Measurements from ENCODE around the gene BAIAP2L1.

The BAIAP2L1 gene

DNA sequence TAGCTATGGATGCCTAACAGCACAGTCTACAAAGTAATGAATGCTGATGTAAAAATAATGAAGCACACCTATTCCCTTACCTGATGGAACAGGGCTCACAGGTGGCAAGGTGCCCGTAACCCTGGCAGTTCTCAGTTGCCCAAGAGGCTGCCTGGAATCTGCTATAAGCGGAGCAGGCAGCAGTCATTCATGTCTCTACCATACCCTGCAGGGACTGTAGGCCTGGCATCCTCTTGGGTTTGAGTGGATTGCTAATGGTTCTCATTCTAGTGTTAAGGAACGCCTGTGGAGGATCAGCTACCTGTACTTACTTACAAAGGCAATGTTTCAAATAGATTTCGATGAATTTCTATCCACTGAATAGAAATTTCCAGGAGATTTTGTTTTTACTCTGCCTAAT lies 38.4 kb downstream of the BAIAP2L1 start:
- no peak for DNase-seq (ENCODE audit: low spot score)
- TF ChIP-seq, protein P1, sequence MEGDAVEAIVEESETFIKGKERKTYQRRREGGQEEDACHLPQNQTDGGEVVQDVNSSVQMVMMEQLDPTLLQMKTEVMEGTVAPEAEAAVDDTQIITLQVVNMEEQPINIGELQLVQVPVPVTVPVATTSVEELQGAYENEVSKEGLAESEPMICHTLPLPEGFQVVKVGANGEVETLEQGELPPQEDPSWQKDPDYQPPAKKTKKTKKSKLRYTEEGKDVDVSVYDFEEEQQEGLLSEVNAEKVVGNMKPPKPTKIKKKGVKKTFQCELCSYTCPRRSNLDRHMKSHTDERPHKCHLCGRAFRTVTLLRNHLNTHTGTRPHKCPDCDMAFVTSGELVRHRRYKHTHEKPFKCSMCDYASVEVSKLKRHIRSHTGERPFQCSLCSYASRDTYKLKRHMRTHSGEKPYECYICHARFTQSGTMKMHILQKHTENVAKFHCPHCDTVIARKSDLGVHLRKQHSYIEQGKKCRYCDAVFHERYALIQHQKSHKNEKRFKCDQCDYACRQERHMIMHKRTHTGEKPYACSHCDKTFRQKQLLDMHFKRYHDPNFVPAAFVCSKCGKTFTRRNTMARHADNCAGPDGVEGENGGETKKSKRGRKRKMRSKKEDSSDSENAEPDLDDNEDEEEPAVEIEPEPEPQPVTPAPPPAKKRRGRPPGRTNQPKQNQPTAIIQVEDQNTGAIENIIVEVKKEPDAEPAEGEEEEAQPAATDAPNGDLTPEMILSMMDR (IDR thresholded peaks at IDR 0.05; ENCODE audit: extremely low read depth, missing control alignments), result no peak

DNA sequence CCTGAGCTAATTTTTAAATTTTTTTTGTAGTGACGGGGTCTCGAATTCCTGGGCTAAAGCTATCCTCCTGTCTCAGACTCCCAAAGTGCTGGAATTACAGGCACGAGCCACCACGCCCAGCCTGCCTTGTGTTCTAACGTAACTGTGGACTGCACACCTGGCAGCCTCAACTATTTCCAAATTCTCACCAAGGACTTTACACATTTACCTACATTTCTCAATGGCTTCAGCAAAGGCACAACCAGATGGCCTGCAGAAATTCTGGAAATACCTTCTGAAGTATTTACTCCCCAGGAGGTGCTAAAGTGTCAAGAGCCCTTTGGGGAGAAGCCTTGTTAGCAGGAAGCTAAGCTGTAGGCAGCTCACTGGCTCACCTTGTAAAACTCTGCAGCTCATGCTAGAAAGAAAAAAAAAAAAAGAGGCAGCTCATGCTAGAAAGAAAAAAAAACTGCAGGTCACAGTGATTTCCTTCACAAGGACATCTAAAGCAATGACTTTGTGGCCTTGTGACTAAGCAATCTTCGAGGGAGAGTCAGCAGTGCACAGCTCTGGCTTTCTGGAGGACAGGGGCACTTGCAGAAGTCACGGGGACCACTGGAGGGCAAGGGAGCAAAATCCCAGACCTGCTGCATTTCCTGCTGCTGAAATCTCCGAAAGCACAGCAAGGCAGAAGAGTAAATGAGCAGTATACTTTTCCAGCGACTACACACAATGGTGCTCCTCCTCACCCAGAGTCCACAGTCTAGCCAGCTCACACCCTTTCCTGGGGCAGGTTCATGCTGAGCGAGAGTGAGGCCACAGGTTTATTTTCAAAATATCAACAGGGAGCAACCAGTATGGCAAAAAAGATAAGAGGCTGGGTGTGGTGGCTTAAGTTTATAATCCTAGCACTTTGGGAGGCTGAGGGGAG lies 40.4 kb downstream of the BAIAP2L1 start:
- no peak for DNase-seq (ENCODE audit: low spot score)
- TF ChIP-seq, protein P1 (IDR thresholded peaks at IDR 0.05; ENCODE audit: extremely low read depth, missing control alignments), result no peak

DNA sequence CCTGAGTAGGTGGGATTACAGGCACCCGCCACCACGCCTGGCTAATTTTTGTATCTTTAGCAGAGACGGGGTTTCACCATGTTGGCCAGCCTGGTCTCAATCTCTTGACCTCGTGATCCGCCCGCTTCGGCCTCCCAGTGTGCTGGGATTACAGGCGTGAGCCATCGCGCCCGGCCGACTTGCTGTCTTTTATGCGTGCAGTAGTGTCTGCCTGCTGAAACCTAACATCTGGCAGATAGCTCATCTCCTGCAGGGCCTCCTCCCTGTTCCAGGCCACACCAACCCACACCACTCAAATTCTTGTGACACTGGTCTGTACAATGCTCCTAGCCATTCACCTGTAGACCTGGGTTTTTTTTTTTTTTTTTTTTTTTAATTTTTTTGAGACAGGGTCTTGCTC lies 41.5 kb downstream of the BAIAP2L1 start:
- no peak for DNase-seq (ENCODE audit: low spot score)
- TF ChIP-seq, protein P1 (IDR thresholded peaks at IDR 0.05; ENCODE audit: extremely low read depth, missing control alignments), result no peak

DNA sequence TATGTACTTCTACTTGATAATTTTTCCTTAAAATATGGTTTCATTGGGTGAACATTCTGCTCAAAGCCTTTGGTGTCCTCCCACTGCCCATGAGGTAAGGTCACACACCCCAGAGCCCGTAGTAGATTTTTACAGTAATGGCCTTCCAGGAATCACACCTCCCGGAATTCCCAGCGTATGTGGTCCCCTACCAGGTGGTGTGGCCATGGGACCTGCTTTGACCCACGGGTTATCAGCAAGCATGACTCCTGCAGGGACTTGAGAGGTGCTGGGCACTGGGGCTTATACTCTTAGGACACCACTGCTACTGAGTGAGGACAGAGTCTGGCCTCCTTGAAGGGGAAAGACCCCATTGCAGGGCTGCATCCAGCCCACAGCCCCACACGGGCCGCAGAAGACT lies 42.2 kb downstream of the BAIAP2L1 start:
- TF ChIP-seq, protein P1 (IDR thresholded peaks at IDR 0.05; ENCODE audit: extremely low read depth, missing control alignments), result no peak
- no peak for DNase-seq (ENCODE audit: low spot score)

DNA sequence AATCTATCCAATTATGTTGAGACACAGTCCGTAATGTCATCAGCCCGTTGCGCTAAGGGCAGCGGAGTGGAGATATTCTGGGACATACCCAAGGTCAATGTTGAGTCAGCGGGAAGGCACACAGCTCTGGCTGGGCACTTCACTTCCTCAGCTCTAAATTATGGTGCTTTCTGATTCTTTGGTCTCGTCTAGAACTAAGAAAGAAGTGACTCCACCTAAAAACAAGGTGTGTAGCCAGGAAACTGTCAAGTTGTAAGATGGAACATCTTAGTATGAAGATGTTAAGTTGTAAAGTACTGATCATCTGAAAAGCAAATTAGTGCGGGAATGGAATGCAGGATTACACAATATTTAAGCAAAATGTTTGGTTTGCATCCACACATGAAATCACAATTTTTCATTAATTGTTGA lies 43.1 kb downstream of the BAIAP2L1 start:
- TF ChIP-seq, protein P1 (IDR thresholded peaks at IDR 0.05; ENCODE audit: extremely low read depth, missing control alignments), result no peak
- DNase-seq (ENCODE audit: low spot score), result no peak

DNA sequence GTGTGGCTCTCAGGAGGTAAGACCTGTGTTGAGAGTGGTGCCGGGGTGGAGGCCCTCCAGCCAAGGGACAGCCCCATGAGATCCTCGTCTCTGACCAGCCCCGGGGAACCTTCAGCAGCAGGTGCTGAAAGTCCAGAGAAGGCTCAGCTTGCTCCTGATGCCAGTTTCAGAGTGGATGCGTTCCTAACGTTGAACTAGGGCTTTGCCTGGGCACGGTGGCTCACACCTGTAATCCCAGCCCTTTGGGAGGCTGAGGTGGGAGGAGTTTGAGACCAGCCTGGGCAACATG lies 45.7 kb downstream of the BAIAP2L1 start:
- TF ChIP-seq, protein P1 (IDR thresholded peaks at IDR 0.05; ENCODE audit: extremely low read depth, missing control alignments), result no peak
- no peak for DNase-seq (ENCODE audit: low spot score)

DNA sequence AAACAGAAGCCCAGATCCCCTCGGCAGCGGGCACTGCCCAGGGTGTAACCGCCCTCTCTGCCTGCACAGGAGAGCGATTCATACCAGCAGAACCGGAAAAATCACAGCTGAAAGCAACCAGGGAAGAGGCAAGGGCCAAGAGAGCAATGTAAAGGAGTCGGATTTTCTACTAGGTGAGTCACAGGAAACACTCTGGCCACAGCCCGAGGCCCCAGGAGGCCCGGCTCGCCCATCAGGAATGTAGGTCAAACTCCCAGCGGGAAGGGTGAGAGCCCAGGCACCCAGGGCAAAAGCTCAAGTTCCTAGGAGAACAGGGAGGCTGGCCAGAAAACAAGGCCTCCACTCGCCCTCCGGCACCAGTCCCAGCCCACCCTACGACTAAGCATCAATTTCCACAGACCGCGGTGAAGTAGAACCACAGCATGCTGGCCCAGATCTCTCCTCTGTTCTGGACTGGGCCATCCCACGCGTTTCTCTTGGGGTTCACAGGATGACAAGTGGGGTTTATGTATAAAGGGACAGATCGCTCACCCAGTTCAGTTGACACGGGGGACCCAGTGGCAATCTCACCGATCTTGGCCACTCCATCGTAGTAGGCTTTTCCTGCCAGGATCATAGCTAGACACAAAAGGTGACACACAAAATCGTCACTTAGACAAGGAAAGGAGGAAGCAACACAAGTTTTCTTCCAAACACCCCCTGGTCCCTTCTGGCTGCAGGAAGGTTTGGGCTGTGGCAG lies 46.2 kb downstream of the BAIAP2L1 start:
- TF ChIP-seq, protein P1 (IDR thresholded peaks at IDR 0.05; ENCODE audit: extremely low read depth, missing control alignments), result no peak
- no peak for DNase-seq (ENCODE audit: low spot score)

All from GM20000 (cell line).